EH (cell line): ENCODE data around the gene FASTKD1.
"Not testable (repeated sequence)": the region's sequence is repeated elsewhere in the genome, so short reads cannot be mapped to it uniquely, and the experiment has no call there.

ENCODE experiments used
- DNase-seq: peaks from one replicate; pipeline ENCODE4 v3.0.0-alpha.2; 2015; ENCODE audit warnings: low read depth

FASTKD1 gene

GRCh38 chr2:169570752-169571151 is 2.9 kb downstream of the FASTKD1 start:
- not testable (repeated sequence) for DNase-seq

- DNase-seq = no peak
Measured at GRCh38 chr2:169569948-169570347, 3.7 kb downstream of the FASTKD1 start.

- no peak for DNase-seq
Measured at GRCh38 chr2:169565686-169566085, 8.0 kb downstream of the FASTKD1 start.

GRCh38 chr2:169562519-169562918 is 11.1 kb downstream of the FASTKD1 start:
- DNase-seq = no peak

DNA sequence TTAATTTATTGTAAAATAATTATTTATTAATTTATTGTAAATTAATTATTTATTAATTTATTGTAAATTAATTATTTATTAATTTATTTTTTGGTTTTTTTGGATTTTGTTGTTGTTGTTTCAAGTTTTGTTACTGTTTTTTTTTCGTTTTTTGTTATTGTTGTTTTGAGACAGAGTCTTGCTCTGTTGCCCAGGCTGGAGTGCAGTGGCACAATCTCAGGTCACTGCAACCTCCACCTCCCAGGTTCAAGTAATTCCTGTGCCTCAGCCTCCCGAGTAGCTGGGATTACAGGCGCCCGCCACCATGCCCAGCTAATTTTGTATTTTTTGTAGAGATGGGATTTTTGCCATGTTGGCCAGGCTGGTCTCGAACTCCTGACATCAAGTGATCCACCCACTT is 11.6 kb downstream of the FASTKD1 start:
- not testable (repeated sequence) for DNase-seq

- no peak for DNase-seq
Measured at GRCh38 chr2:169561364-169561763, 12.3 kb downstream of the FASTKD1 start.

DNA sequence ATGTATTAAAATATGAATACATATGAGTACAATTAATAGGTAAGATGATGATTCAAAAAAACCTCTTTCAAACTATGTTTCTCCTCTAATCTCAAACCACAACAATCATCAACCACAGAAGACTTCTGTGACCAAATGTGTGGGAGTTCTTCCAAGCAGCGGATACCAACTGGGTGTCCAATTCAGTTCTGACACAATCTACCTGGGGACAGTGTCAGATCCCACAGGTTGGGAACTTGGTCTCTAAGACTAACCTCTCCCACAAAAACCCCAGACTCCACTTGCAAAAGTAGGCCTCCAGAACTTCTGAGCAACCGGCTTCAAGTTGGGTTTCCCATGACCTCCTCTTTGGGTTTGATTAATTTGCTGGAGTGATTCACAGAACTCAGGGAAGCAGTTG is 26.9 kb downstream of the FASTKD1 start:
- no peak for DNase-seq

DNA sequence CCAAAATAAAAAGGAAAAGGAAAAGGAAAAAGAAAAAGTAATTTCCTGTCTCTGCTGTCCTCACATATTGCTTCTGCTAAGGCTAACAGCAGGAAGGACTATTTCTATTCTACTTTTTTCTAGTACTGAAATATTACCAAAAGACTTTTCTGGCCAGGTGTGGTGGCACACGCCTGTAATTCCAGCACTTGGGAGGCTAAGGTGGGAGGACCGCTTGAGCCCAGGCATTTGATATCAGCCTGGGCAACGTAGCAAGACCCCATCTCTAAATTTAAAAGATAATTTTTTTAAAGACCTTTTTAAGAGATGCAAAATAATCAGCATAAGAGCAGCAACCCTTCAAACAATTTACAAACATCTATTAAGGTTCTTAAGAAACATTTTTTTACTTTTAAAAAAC is 31.2 kb downstream of the FASTKD1 start:
- DNase-seq = no peak

DNA sequence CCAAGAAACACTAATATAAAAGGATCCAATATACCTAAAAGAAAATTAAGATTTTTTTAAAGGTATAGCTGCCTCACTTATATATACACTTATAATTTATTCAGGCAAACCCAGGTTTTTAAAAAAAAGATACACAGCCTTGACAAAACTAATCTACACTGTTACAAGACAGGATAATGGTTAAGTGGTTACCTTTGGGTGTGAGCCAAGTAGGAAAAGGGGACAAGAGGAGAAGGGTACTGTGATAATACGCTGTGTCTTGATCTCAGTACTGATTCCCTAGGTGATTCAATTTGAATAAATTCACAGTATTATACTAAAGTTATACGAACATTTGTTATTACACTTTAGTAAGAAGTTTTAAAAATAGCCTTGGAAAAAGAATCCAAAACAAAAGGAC is 33.5 kb downstream of the FASTKD1 start:
- DNase-seq = no peak

GRCh38 chr2:169539460-169539859 is 34.2 kb downstream of the FASTKD1 start:
- DNase-seq = not testable (repeated sequence)

DNA sequence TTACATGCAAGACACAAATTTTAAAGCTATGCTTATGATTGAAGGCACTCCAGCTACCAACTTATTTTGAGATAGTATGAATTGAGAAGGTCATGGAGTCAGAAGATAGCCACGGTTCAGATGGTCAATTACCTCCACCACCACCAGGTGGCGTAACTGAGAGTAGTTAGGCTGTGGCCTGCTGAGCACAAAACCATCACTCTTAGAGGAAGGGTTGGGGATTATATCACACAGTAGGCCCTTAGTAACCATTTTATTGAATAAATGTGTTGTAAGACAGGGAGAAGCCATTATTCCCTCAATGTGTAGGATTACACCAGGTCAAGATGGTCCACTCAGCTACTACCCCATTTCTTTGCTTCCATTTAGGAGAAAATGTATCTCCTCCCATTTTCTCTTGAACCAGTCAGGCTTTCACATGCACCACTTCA is 45.4 kb downstream of the FASTKD1 start:
- peak; percentile 65 for DNase-seq

DNA sequence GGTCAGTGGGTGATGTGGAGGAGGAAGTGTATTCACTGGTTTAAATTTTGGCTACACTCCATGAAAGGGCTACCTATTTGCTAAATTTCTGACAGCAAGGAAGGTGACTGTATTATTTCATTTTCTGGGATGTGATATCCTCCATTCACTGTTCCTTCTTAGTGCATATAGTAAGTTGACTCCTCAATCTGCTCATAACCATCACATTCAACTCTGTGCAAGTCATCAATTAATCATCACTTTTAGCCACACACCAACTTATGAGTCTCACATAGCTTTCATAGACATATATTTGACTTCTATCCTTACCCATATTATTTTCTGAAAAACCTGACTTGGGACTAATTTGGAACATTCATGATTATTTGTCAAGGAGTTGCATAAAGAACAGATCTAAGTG is 47.2 kb downstream of the FASTKD1 start:
- peak; percentile 13 for DNase-seq

DNA sequence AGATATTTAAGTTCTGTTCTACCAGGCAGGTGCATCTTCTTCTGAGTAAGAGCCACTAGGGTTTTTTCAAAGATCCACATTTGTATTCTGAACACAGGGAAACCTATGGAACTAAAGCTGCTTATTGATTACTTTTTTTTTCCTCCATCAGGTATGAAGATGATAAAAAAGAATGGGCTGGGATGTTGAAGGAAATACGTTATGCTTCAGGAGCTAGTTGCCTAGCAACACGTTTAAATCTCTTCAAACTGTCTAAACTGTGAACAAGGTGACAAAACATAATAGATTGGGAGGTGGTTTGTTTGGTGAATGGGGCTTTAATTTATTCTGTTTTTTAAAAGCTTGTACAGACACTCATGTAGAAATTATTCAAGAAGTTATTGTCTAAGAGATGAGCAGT is 48.2 kb downstream of the FASTKD1 start:
- no peak for DNase-seq

GRCh38 chr2:169523681-169524080 is 50.0 kb downstream of the FASTKD1 start:
- no peak for DNase-seq

- peak; percentile 7 for DNase-seq
Measured at GRCh38 chr2:169520896-169521295, 52.8 kb downstream of the FASTKD1 start.

- not testable (repeated sequence) for DNase-seq
Measured at GRCh38 chr2:169516488-169516995, 57.1 kb downstream of the FASTKD1 start.

GRCh38 chr2:169514758-169515157 is 58.9 kb downstream of the FASTKD1 start:
- DNase-seq = not testable (repeated sequence)

DNA sequence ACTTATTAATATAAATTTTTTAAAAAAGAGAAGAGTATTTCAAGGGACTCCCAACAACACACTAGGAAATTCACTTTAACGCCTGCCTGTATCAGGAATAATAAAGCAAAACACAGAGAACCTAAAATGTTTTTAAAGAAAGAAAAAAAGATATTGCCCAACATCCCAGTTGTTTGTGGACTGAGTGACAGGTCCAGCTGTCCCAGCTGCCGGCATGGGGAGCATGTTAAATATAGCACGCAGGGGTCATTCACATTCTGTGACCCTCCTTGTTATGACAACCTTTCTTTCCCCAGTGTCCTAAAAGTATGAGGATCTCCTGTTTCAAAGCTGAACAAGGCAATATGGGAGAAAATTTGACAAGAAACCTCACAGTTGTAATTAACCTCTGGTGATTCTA is 59.7 kb downstream of the FASTKD1 start:
- no peak for DNase-seq

DNA sequence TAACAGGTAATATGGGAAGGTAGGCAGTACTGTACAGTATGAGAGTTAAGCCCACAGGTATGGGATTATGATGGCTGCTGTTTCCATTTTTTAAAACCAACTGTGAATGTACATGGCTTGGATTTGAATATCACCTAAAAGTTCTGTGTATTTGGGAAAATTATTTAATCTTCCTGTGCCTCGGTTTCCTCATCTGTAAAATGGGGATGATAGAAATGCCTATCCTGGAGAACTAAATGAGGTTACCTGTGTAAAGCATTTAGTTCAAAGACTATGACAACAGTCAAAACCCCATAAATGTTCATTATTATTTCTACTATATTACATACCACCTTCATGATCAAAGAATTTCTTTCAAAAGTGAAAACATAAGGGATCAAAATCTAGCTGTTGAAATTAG is 60.6 kb downstream of the FASTKD1 start:
- no peak for DNase-seq

DNA sequence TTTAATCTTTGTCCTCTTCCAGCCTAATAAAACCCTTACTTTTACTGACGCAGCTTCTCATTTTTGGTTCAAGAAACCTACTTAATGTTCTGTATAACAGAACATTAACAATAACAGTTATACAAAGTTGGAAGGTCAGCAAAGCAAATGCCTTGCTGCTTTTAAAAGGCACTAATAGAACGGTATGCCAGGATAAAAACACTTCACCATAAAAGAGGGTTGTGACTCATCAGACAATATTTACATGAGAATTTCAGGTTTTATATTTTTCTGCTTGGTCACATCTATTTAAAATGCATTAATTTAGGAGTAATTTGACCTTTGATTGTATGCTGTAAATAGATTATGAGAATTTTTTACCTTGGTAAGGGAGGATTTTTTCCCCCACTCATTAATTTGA is 61.1 kb downstream of the FASTKD1 start:
- DNase-seq = peak; percentile 47

GRCh38 chr2:169511818-169512217 is 61.8 kb downstream of the FASTKD1 start:
- DNase-seq = no peak

- DNase-seq = no peak
Measured at GRCh38 chr2:169510496-169510895, 63.2 kb downstream of the FASTKD1 start.

GRCh38 chr2:169509955-169510354 is 63.7 kb downstream of the FASTKD1 start:
- no peak for DNase-seq

GRCh38 chr2:169509298-169509885 is 64.3 kb downstream of the FASTKD1 start, which contains the start of gene KLHL41:
KLHL41 (plus strand) TSS chr2:169509702; CDS start chr2:169509779, 77 bp downstream.
- peak; percentile 39 for DNase-seq
